HepG2 (cell line): ENCODE measurements around the gene TAF1D. TPM values are rescaled to one million over a fixed set of nuclear protein-coding genes. Genes with fewer than 3 reads are reported as not detected.

Source experiments
- ATF7-NPFF ChIP-seq: sonication (generic); formaldehyde crosslinking; IDR thresholded peaks from 2 replicates; pipeline ENCODE4 v1.8.1; 2023; ENCODE audit warnings: mild to moderate bottlenecking, low read depth, missing genetic modification reagents, moderate library complexity
- DMAP1 ChIP-seq: IDR thresholded peaks from 2 replicates; pipeline ENCODE4 v1.6.1; 2016
- EHMT2 ChIP-seq: fragments of 200-600 bp; sonication (generic); IDR thresholded peaks from 2 replicates; pipeline ENCODE4 v1.7.0; 2017; ENCODE audit warnings: antibody characterized with exemption, low read depth, low read length, borderline replicate concordance
- ELF1 ChIP-seq: sonication (generic); formaldehyde crosslinking; IDR thresholded peaks from 2 replicates; pipeline ENCODE4 v1.4.0; 2020; ENCODE audit warnings: missing genetic modification reagents
- FOXK1 ChIP-seq: sonication (generic); formaldehyde crosslinking; IDR thresholded peaks from 2 replicates; pipeline ENCODE4 v1.4.0; 2020; ENCODE audit warnings: low read depth, missing genetic modification reagents, borderline replicate concordance
- FOXM1 ChIP-seq: sonication (generic); formaldehyde crosslinking; IDR thresholded peaks from 2 replicates; pipeline ENCODE4 v1.5.0; 2020; ENCODE audit warnings: missing genetic modification reagents
- MATR3 ChIP-seq: sonication (generic); formaldehyde crosslinking; IDR thresholded peaks from 2 replicates; pipeline ENCODE4 v1.4.0; 2020; ENCODE audit warnings: missing genetic modification reagents
- POLR2G ChIP-seq: fragments of 200-400 bp; formaldehyde crosslinking; IDR thresholded peaks from 2 replicates; pipeline ENCODE4 v1.6.1; 2018; ENCODE audit warnings: mild to moderate bottlenecking, low read depth, low read length, moderate library complexity
- RAD21 ChIP-seq: fragments of 450-650 bp; formaldehyde crosslinking; IDR thresholded peaks from 2 replicates; pipeline ENCODE4 v1.5.0; 2020; ENCODE audit warnings: mild to moderate bottlenecking
- SKI ChIP-seq: fragments of 450-650 bp; IDR thresholded peaks from one replicate; pipeline ENCODE4 v1.6.1; 2018; ENCODE audit warnings: mild to moderate bottlenecking; ENCODE audit not compliant: partially characterized antibody
- TCF7L2 ChIP-seq: IDR thresholded peaks from 2 replicates; pipeline ENCODE4 v1.6.1; 2011; ENCODE audit warnings: mild to moderate bottlenecking, low read depth, low read length, moderate library complexity
- ZBTB40 ChIP-seq, 2 experiments: fragments of 450-650 bp in 1 of 2; sonication (generic) in 1 of 2; formaldehyde crosslinking in 1 of 2; IDR thresholded peaks; 2 replicates each; pipeline versions ENCODE4 v1.6.1 to v1.8.0; 2016 to 2022; ENCODE audit warnings: antibody characterized with exemption in 1 of 2, mild to moderate bottlenecking in 1 of 2, missing genetic modification reagents in 1 of 2
- ZKSCAN8 ChIP-seq: IDR thresholded peaks from 2 replicates; pipeline ENCODE4 v1.6.1; 2016; ENCODE audit warnings: borderline replicate concordance, missing genetic modification reagents, missing compliant biosample characterization
- ZNF451 ChIP-seq: sonication (generic); formaldehyde crosslinking; IDR thresholded peaks from 2 replicates; pipeline ENCODE4 v1.5.0; 2020; ENCODE audit warnings: mild to moderate bottlenecking, missing genetic modification reagents
- ZNF629 ChIP-seq: sonication (generic); formaldehyde crosslinking; conservative IDR thresholded peaks from 2 replicates; pipeline ENCODE4 v1.5.0; 2020; ENCODE audit warnings: missing genetic modification reagents
- polyA plus RNA-seq, 8 experiments: library from polyadenylated mRNA; depleted of rRNA in 3 of 8; stranded (reverse) in 7 of 8; unstranded in 1 of 8; fragments of >200 nt; fragmentation: Illumina TruSeq in 4 of 8; extraction: Trizol in 4 of 8; gene quantifications; 2 replicates each; pipeline versions ENCODE4 v1.2.1 to v1.2.3, GENCODE V29; 2011 to 2016; ENCODE audit warnings: low read depth in 4 of 8, missing spikeins in 1 of 8, mixed read lengths in 1 of 8; ENCODE audit not compliant: insufficient read depth in 1 of 8
- total RNA-seq, 5 experiments: library from RNA; depleted of rRNA; stranded (reverse); fragments of >200 nt; fragmentation: Illumina TruSeq; extraction: Trizol; gene quantifications; 2 replicates each; pipeline ENCODE4 v1.2.3, GENCODE V29; 2016; ENCODE audit warnings: low read depth in 1 of 5
- TF ChIP-seq, protein P1 (sequence below): sonication (generic); formaldehyde crosslinking; IDR thresholded peaks from 2 replicates; pipeline ENCODE4 v1.5.0; 2020; ENCODE audit warnings: missing genetic modification reagents, mild to moderate bottlenecking, borderline replicate concordance
- TF ChIP-seq, protein P2 (sequence below): sonication (generic); formaldehyde crosslinking; IDR thresholded peaks from 2 replicates; pipeline ENCODE4 v1.5.0; 2020; ENCODE audit warnings: missing genetic modification reagents

TAF1D gene
- total and polyA plus RNA-seq, 2 of the 13 experiments (the other 11 are each of a cell fraction or from before 2014, with no cell fraction given), result 132 to 207 TPM

- TF ChIP-seq ZBTB40 (IDR thresholded peaks at IDR 0.05) (no peak), ZBTB40 (CRISPR knock-in tag; IDR thresholded peaks at IDR 0.05) (no peak), FOXM1 (CRISPR knock-in tag) (no peak), ZNF629 (no peak), TCF7L2 (no peak), EHMT2 (no peak), FOXK1 (CRISPR knock-in tag) (no peak), ZKSCAN8 (CRISPR knock-in tag) (no peak), MATR3 (no peak), DMAP1 (CRISPR knock-in tag) (no peak), SKI (no peak), ZNF451 (CRISPR knock-in tag) (no peak), ATF7-NPFF (CRISPR knock-in tag) (no peak), RAD21 (CRISPR knock-in tag) (peak; percentile 12; the same call in 1 of the 2 replicates), ELF1 (CRISPR knock-in tag) (no peak), POLR2G (peak; percentile 71)
- TF ChIP-seq, protein P1, sequence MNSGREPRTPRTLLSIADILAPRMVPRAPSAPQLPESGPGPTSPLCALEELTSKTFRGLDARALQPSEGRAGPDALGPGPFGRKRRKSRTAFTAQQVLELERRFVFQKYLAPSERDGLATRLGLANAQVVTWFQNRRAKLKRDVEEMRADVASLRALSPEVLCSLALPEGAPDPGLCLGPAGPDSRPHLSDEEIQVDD (CRISPR knock-in tag), result no peak
- TF ChIP-seq, protein P2, sequence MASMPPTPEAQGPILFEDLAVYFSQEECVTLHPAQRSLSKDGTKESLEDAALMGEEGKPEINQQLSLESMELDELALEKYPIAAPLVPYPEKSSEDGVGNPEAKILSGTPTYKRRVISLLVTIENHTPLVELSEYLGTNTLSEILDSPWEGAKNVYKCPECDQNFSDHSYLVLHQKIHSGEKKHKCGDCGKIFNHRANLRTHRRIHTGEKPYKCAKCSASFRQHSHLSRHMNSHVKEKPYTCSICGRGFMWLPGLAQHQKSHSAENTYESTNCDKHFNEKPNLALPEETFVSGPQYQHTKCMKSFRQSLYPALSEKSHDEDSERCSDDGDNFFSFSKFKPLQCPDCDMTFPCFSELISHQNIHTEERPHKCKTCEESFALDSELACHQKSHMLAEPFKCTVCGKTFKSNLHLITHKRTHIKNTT (CRISPR knock-in tag), result no peak
These were observed 6.7 kb downstream of the TAF1D start (continued) for GRCh38 chr11:93734427-93735222.
